HAP-1 (cell line): ENCODE results near the gene PPP1R27.

Experiments used
- DNase-seq, 2 experiments: peaks; one replicate each; pipeline ENCODE4 v3.0.0-alpha.2; 2016 to 2020; ENCODE audit warnings: low spot score in 2 of 2
- H3K27me3 ChIP-seq: fragments of 250-450 bp; sonication (Bioruptor Pico); 2 replicates; pipeline ENCODE4 v1.5.1; 2020; ENCODE audit warnings: low read depth, mild to moderate bottlenecking, moderate library complexity
- H3K36me3 ChIP-seq: fragments of 250-450 bp; sonication (Bioruptor Pico); replicated peaks from 2 replicates; pipeline ENCODE4 v1.5.1; 2020; ENCODE audit warnings: mild to moderate bottlenecking
- H3K4me1 ChIP-seq: fragments of 250-450 bp; sonication (Bioruptor Pico); 2 replicates; pipeline ENCODE4 v1.5.1; 2020; ENCODE audit warnings: mild to moderate bottlenecking
- H3K4me3 ChIP-seq: fragments of 250-450 bp; sonication (Bioruptor Pico); 2 replicates; pipeline ENCODE4 v1.5.1; 2020; ENCODE audit warnings: mild to moderate bottlenecking, moderate library complexity
- H3K9me3 ChIP-seq: fragments of 250-450 bp; sonication (Bioruptor Pico); 2 replicates; pipeline ENCODE4 v1.5.1; 2020; ENCODE audit warnings: mild to moderate bottlenecking, moderate library complexity
- in situ Hi-C: fragments of 300-500 bp; cut with MboI; formaldehyde crosslinking; loops from 3 replicates; pipeline ENCODE4 v1.14.3; 2020; ENCODE audit warnings: low sequenced_read_pairs, inconsistent platforms, mixed read lengths

PPP1R27 gene

DNA sequence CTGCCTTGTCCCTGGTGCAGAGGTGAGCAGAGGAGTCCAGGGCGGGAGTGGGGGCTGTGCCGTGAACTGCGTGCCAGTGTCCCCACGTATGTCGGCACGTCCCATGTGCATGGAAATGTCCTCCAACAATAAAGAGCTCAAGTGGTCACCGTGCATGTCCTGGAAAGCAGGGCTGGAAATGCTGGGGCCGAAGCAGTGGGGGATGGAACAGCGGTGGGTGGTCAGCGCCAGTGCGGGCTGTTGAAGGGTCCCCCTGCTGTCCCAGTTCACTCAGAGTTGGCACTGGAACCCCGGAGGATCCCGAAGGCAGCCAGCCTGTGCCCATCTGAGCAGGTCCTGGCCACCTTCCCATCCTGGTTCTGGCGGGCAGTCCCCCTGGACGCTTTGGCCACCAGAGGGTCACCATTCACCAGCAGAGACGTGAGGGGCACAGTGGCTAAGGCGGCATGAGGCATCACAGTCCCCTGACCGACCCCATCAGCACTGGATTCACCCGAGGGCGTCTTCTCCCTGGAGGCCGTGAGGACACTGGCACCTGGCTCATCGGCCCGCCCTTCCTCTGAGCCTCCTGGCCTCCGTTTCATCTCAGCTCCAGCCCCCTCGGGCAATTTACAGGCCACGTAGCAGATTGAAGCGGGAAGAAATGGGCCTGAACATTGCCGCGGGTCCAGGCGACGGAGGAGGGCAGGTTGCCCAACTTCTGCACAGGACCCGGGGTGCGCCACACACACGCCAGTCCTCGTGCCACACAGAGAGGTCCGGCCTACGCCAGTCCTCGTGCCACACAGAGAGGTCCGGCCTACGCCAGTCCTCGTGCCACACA, 20.8 kb downstream of the PPP1R27 start:
- in situ Hi-C loops, result no loop called here
- H3K27me3 ChIP-seq, result peaks cover 12% of the 10 kb centered on the region; the same call in 1 of the 2 replicates

DNA sequence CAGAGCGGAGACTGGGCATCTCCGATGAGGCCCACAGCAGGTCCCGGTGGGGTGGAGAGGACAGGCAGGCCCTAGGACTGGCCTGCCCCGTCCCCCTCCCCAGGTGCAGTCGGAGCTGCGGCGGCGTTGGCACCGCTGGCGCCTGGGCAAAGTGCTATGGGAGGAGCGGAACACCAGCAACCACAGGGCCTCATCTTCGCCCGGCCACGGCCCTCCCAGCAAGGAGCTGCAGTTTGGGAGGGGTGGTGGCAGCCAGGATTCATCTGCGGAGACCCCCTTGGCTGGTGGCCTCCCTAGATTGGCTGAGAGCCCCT, 21.5 kb downstream of the PPP1R27 start:
- H3K9me3 ChIP-seq, result no peaks in the 10 kb centered on the region
- no peak for DNase-seq
- peaks cover 17% of the 10 kb centered on the region for H3K27me3 ChIP-seq
- no peak overlapping the region for H3K4me3 ChIP-seq
- no peaks in the 10 kb centered on the region for H3K4me1 ChIP-seq
- in situ Hi-C loops, result no loop called here
- H3K36me3 ChIP-seq, result no peaks in the 10 kb centered on the region

More for the DNA sequence above, 20.8 kb downstream of the PPP1R27 start:
- no peaks in the 10 kb centered on the region for H3K4me1 ChIP-seq
- H3K9me3 ChIP-seq, result no peaks in the 10 kb centered on the region
- no peak for DNase-seq
- H3K36me3 ChIP-seq, result no peaks in the 10 kb centered on the region
- no peak overlapping the region for H3K4me3 ChIP-seq

- Histone ChIP-seq H3K9me3 (no peaks in the 10 kb centered on the region), H3K27me3 (peaks cover 22% of the 10 kb centered on the region), H3K4me3 (no peak overlapping the region), H3K36me3 (no peaks in the 10 kb centered on the region), H3K4me1 (no peaks in the 10 kb centered on the region)
- in situ Hi-C loops, result no loop called here
- no peak for DNase-seq
Observed at GRCh38 chr17:81812571-81813370, 22.1 kb downstream of the PPP1R27 start.

- in situ Hi-C loops, result no loop called here
- H3K4me3 ChIP-seq, result no peak overlapping the region
- H3K4me1 ChIP-seq, result no peaks in the 10 kb centered on the region
- no peaks in the 10 kb centered on the region for H3K9me3 ChIP-seq
- peaks cover 27% of the 10 kb centered on the region for H3K27me3 ChIP-seq
- H3K36me3 ChIP-seq, result no peaks in the 10 kb centered on the region
- DNase-seq, result no peak
Observed at GRCh38 chr17:81811705-81812570, 22.9 kb downstream of the PPP1R27 start.

DNA sequence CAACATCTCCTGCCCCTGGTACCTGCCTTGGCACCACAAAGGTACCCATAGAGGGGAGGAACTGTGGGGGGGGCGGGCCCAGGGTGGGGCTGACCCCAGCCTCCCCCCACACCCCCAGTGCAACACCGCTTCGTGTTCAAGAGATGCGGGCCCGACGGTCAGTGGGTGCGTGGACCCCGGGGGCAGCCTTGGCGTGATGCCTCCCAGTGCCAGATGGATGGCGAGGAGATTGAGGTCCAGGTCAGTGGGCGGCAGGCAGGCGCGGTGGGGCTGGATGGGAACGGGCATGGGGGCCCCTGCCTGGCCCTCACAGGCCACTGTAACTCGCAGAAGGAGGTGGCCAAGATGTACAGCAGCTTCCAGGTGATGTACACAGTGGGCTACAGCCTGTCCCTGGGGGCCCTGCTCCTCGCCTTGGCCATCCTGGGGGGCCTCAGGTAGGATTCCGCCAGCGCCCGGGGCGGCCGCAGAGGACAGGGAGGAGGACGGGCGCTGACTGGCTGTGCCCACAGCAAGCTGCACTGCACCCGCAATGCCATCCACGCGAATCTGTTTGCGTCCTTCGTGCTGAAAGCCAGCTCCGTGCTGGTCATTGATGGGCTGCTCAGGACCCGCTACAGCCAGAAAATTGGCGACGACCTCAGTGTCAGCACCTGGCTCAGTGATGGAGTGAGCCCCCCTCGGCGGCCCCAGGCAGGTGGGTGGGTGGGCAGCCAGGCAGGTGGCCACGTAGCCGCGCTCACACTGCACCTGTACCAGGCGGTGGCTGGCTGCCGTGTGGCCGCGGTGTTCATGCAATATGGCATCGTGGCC, 23.8 kb downstream of the PPP1R27 start:
- Histone ChIP-seq H3K27me3 (peaks cover 35% of the 10 kb centered on the region), H3K4me3 (no peak overlapping the region), H3K4me1 (no peaks in the 10 kb centered on the region), H3K9me3 (no peaks in the 10 kb centered on the region), H3K36me3 (no peaks in the 10 kb centered on the region)
- in situ Hi-C loops, result no loop called here
- DNase-seq, result no peak

- H3K4me3 ChIP-seq, result no peak overlapping the region
- no peaks in the 10 kb centered on the region for H3K4me1 ChIP-seq
- peaks cover 40% of the 10 kb centered on the region for H3K27me3 ChIP-seq
- no peaks in the 10 kb centered on the region for H3K36me3 ChIP-seq
- in situ Hi-C loops, result no loop called here
- no peak for DNase-seq
- no peaks in the 10 kb centered on the region for H3K9me3 ChIP-seq
Observed at GRCh38 chr17:81810476-81810875, 24.4 kb downstream of the PPP1R27 start.

DNA sequence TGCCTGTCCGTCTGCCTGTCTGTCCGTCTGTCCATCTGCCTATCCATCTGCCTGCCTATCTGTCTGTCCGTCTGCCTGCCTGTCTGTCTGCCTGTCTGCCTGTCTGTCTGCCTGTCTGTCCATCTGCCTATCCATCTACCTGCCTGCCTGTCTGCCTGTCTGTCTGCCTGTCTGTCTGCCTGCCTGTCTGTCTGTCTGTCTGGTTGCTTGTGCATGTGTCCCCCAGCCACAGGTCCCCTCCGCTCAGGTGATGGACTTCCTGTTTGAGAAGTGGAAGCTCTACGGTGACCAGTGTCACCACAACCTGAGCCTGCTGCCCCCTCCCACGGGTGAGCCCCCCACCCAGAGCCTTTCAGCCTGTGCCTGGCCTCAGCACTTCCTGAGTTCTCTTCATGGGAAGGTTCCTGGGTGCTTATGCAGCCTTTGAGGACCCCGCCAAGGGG, 25.3 kb downstream of the PPP1R27 start:
- in situ Hi-C loops, result no loop called here
- Histone ChIP-seq H3K27me3 (peaks cover 46% of the 10 kb centered on the region), H3K4me1 (no peaks in the 10 kb centered on the region)

GRCh38 chr17:81808778-81809555, 25.9 kb downstream of the PPP1R27 start:
- Histone ChIP-seq H3K4me3 (no peak overlapping the region), H3K27me3 (peaks cover 49% of the 10 kb centered on the region), H3K4me1 (no peaks in the 10 kb centered on the region), H3K36me3 (no peaks in the 10 kb centered on the region), H3K9me3 (no peaks in the 10 kb centered on the region)
- no peak for DNase-seq
- in situ Hi-C loops, result no loop called here

More for the DNA sequence above, 25.3 kb downstream of the PPP1R27 start:
- H3K9me3 ChIP-seq, result no peaks in the 10 kb centered on the region
- DNase-seq, result no peak
- H3K36me3 ChIP-seq, result no peaks in the 10 kb centered on the region
- no peak overlapping the region for H3K4me3 ChIP-seq

DNA sequence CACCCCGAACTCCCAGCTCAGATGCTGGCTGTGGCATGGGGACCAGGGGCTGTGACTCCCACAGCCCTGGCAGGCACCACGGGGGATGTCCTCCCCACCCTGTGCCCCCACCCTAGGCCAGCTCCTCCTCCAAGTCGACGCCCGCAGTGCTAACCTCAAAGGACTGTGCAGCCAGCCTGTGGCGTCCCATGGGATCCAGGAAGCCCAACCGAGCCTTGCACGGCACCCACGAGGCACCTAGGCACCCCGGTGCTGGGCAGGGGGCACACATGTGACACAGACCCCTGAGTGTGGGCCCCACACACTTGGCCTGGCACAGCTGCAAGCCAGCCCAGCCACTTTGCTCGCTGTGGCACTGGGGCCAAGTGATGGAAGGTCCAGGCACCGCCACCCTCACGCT, 27.0 kb downstream of the PPP1R27 start:
- no peaks in the 10 kb centered on the region for H3K4me1 ChIP-seq
- H3K27me3 ChIP-seq, result peaks cover 59% of the 10 kb centered on the region
- H3K9me3 ChIP-seq, result no peaks in the 10 kb centered on the region
- in situ Hi-C loops, result no loop called here
- no peaks in the 10 kb centered on the region for H3K36me3 ChIP-seq
- DNase-seq, result no peak
- no peak overlapping the region for H3K4me3 ChIP-seq

- DNase-seq, result no peak
- Histone ChIP-seq H3K4me3 (no peak overlapping the region), H3K4me1 (no peaks in the 10 kb centered on the region), H3K27me3 (peaks cover 61% of the 10 kb centered on the region), H3K9me3 (no peaks in the 10 kb centered on the region), H3K36me3 (no peaks in the 10 kb centered on the region)
- in situ Hi-C loops, result no loop called here
Observed at GRCh38 chr17:81807210-81807719, 27.6 kb downstream of the PPP1R27 start.

GRCh38 chr17:81806461-81807209, 28.2 kb downstream of the PPP1R27 start:
- Histone ChIP-seq H3K4me1 (no peaks in the 10 kb centered on the region), H3K27me3 (peaks cover 66% of the 10 kb centered on the region), H3K4me3 (no peak overlapping the region), H3K9me3 (no peaks in the 10 kb centered on the region), H3K36me3 (no peaks in the 10 kb centered on the region)
- DNase-seq, result no peak
- in situ Hi-C loops, result no loop called here
